Superior temporal gyrus (tissue), 1 donor: ENCODE results near the gene SEC14L2.

Experiments
- DNase-seq: peaks from one replicate; pipeline ENCODE4 v3.0.0-alpha.2; 2016; ENCODE audit errors: extremely low spot score

Gene SEC14L2

DNA sequence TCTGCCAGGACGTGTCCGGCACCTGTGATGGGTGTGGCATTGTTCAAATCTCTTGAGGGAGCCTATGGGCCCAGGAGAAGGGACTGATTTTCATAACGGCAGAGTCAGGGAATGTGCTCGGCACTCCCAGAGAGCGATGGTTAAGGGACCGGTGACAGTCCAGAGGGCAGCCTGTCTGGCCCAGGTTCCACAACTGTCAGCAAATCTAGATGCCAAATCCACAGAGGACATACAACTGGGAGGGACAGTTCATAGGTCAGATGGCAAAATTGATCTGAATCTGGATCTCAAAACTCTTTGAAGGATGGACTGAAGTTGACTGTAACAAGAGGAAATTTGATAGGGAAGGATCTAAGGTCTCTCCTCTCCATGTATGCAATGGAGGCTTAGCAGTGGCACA is 7.5 kb downstream of the SEC14L2 start:
- no peak for DNase-seq

DNA sequence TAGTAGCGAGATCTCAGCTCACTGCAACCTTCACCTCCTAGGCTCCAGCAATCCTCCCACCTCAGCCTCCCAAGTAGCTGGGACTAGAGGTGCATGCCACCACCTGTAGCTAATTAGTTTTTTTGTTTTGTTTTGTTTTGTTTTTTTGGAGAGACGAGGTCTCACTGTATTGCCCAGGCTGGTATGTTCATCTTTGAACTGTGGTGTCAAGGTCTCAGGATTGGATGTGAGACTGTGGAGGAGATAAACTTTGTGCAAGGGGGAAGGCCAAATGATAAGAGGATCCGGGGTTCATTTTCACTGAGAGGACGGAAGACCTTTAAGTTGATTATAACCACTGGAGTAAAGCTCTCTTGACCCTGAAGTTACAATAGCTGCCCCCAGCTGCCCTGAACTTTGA is 8.9 kb downstream of the SEC14L2 start:
- DNase-seq = no peak

DNA sequence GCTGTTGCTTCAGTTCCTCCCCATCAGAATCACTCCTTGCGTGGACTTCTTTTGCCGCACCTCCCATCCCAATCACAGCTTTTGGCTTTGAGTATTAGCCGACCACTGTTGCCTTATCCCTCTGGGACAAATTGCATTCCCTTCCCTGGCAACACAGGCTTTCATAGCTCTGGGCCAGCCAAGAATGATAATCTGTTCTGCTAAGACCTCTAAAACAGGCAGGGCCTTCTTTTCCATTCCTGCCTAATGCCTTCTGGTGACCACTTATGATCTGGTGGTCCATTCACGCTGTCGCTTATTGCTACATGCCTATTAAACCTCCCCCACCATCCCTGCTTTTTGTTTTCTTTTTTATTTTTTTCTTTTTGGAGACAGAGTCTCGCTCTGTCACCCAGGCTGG is 9.6 kb downstream of the SEC14L2 start:
- DNase-seq = no peak

DNA sequence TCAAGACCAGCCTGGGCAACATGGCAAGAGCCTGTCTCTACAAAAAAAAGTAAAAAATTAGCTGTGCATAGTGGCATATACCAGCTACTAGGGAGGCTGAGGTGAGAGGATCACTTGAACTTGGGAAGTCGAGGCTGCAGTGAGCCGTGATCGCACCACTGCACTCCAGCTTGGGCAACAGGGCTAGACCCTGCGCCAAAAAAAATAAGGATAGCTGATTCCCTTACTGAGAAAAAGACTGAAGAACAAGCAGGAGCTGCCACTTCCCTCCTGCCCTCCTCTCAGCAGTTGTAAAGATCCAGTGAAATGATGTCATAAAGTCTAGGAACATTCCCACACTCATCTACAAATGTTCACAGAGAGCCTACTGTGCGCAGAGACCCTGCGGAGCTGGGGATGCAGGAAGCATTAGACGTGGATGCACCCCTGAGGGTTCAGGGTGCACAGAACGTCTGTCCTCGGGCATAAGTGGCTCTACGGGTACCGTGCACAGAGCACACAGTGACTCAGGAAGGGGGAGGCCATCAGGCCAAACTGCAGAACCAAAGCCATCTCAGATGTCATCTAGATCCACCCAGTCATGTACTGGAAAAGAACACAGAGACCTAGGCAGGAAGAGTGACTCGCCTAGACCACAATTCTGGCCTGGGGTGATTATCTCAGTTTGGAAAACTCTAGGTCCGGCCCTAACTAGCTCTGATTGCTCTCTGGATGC is 11.7 kb downstream of the SEC14L2 start:
- no peak for DNase-seq

DNA sequence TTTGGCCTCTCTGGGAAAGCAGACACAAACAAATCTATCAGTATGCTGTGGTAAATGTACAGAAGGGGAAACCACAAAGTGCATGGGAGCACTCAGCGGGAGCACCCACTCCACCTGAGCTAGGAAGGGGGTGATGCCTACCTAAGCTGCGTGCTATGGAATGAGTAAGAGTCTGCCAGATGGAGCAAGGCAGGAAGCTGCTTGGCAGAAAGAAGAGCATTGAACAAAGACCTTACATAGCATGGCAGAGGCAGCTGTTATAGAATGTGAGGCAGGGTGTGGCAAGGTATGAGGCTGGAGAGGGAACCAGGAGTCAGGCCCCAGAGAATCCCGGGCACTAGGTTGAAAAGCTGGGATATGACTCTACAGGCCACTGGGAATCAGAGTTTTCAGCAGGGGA is 15.0 kb downstream of the SEC14L2 start:
- DNase-seq = no peak

GRCh38 chr22:30413001-30413400 is 16.2 kb downstream of the SEC14L2 start:
- peak; percentile 13 for DNase-seq

GRCh38 chr22:30413745-30414524 is 17.1 kb downstream of the SEC14L2 start:
- DNase-seq = peak; percentile 52

- DNase-seq = no peak
Observed at GRCh38 chr22:30414525-30415047, 17.8 kb downstream of the SEC14L2 start.

- no peak for DNase-seq
Observed at GRCh38 chr22:30416403-30416802, 19.6 kb downstream of the SEC14L2 start.

DNA sequence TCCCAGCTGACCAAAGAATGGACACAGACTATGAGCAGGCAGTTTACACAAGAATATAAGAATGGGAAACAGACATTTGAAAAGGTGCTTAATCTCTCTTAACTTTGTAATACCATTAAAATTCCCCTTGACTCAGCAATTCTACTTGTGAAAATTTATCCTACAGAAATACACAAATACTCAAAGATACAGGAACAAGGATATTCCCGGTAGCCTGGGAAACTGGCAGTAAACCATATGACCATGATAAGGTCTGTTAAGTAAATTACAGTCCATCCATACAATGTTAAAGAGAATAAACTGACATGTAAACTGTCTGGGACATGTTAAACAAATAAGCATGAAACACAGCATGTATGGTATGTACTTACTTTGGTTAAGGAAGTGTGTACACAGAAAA is 20.0 kb downstream of the SEC14L2 start:
- no peak for DNase-seq

DNA sequence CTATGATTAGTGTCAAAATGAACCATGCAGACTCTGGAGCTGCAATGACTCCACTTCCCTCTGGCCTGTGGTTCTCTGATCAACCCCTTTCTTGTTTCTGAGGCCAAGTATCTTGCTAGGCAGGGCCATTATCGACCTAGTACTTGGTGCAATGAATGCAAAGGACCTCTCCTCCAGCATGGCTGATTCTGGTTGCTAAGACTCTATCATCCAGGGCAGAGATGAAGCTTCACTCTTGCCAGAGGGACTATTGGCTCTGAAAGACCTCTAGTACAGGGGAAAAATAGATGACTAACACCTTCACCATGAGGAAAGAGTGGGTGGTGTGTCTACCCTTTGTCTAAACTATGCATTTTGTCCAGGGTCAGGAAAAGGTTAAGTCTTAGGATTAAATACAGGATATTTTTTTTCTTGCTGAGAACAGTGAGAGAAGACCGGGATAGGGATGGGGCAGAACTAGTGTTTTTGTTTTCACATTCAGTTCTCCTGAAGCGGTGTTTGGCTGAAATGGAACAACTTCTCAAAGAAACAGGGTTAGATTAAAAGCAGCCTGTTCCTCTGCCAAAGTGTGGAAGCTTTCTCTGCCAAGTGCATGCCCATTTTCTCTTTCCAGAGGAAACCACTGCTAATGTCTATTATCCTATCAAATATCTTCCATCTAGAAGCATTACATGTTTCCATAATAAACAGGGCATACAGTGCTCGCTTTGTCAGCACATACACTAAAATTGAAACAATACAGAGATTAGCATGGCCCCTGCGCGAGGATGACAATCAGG is 23.7 kb downstream of the SEC14L2 start:
- DNase-seq = peak; percentile 40

GRCh38 chr22:30421695-30422480 is 25.1 kb downstream of the SEC14L2 start:
- peak; percentile 13 for DNase-seq

DNA sequence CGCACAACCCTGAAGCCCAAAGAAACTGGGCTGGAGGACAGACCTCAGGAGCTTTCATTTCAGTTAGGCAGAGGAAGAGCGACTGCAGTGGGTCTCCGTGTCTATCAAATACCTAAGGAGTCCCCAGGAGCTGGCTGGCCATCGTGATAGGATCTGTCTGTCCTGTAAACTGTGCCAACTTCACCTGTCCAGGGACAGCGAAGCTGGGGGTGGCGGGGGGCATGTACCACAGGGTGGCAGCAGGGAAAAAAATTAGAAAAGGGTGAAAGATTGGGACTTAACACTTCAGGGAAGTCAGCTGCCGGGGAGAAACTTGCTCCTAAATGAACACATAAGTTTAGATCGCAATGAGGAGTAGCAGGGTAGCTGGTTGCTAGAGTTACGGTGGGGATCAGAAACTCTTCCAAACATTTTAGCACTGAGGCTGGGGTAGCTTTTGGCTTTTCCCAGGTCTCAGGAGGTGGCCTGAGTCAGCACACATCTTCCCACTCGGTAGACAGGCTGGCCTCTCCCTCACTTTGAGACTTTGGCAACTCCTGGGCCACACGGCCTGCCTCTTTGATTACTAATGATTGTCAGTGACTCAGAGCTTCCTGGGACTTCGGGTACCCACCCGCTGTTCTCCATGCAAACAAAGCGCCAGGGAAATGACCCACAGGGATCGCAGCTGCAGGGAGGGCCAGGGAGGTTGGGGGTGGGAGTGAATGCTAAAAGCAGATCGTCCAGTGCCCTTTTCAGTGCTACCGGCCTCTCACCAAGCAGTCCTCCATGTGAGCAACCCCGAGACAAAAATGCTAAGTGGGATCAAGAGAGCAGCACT is 25.9 kb downstream of the SEC14L2 start:
- peak; percentile 51 for DNase-seq

DNA sequence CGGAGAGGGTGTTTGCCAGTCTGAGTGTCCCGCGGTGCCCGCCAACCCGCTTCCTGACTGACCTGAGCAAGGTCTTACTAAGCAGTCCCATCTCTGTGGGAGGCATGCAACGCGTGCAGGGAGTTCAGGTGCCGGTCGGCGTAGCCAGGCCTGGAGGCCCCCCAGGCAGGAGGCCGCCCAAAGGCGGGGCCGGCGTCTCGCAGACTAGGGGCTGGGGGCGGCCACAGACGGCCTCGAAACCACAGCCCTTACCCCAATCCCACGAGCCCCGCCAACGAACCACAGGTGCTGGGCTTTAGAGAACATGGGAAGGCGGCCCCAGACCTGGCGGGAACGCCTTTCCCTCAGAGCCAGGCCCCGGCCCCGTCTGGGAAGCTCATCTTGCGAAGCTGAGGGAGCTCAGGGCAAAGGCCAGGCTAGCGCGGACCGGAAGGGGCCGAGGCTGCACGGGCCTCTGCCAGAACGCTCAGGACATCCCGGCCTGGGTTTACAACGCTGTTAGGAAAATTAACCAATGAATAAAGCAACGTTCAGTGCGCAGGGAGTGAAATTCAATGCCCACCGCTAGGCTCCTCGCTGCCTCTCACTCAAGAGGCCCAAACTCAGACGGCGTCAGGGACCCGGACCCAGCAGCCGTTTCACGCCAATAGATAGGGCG is 26.6 kb downstream of the SEC14L2 start:
- DNase-seq = no peak

DNA sequence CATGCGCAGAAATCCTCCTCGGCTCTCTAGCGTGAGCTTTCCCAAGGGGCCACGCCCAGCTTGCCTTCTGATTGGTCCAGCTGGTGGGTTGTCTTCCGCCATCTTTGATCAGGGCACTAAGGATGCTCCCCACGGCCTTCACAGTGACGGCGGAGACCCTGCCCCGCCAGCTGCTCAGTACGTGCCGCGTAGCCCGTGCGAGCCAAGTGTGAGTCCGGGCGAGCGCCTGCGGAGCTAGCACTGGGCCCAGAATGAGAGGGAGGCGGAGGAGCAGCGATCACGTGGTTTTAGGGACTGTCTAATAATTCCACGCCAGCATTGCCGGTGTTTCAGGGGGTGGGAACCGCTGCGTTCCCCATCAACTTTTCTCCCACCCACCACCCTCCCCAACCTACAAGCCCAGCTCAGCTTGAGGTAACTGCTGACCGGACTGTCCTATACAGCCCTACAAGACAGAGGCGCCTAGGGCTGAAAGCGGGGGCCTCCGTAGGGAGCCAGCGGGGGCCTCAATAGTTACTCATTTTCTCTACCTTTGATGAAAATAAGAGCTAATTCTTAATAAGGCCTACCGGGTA is 27.2 kb downstream of the SEC14L2 start:
- peak; percentile 100 for DNase-seq

DNA sequence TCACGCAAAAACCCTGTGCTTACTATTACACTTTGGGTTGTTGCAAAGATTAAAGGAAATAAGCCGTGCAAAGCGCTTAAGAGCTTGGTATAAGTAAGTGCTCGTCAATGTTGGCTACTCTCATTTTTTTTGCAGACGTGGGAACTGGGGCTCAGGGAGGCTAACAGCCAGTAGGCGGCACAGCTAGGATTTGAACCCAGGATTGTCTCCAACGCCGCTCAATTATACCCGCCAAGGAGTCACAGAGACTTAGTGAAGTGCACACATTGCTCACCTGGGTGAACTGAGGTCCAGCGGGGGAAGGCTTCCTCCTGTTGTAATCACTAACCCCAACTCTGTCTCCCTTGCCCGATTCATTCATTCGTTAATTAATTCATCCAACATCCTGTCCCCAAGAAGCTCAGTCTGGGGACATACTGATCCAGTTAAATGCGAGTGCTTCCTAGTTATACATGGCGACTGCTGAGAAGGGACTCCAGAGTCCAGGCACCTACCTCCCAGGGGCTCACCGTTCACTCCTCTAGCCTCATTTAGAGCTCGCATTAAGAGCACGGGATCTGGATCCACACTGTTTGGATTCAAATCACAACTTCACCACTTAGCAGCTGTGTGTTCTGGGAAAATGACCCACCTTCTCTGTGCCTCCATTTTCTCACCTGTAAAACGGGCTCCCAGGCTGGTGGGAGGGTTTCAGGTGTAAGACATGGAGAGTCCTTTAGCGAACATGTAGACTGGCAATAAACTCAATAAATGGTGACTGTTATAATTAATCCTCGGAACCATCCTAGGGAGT is 27.9 kb downstream of the SEC14L2 start:
- DNase-seq = no peak

- no peak for DNase-seq
Observed at GRCh38 chr22:30425327-30425615, 28.5 kb downstream of the SEC14L2 start.

DNA sequence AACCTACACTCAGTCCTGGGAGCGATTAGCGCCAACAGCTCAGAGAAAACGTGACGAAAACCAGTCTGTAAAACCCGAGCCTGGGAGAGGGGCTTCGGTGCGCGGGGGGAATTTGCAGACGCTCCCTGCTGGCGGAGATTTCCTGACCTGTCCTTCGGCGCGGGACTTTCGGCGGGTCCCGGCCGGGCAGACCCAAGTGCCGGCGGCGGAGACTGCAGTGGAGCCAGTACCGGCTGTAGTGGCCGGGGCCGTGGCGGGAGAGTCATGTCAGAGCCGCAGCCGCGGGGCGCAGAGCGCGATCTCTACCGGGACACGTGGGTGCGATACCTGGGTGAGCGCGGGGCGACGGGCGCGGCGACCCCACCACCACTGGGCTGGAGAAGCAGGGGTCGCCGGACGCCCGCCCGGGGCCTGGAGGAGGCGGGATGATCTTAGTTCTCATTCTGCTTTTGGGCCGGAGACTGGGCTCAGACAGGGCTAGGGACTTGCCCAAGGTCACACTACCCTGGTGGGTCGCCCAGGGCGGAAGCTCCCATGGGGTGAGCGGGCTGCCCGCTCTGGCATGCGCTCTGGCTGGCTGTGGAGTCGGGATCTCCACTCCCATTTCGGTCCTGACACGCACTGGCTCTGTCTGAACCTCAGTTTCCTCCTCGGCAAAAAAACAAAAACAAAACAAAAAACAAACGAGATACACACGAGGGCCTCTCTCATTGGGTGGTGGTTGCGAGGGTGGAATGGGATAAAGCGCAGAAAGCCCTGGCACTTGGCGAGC is 29.0 kb downstream of the SEC14L2 start, which contains the start of gene MTFP1:
TSS of gene MTFP1 (plus strand) at position 153 of the 772 bp plus-strand sequence. CDS start at position 265, 112 bp downstream.
- peak; percentile 31 for DNase-seq
